Measurements from ENCODE around the gene KLF15.

GRCh38 chr3:126395846-126396513, 38.8 kb upstream of the KLF15 start:
- no peak for TF ChIP-seq EZH2 (IDR thresholded peaks at IDR 0.05)
- TF ChIP-seq FOXP2 (optimal IDR thresholded peaks at IDR 0.05; ENCODE audit: control extremely low read depth, extremely low read length, insufficient read depth) = no peak
- no peak for TF ChIP-seq POLR2AphosphoS5 (IDR thresholded peaks at IDR 0.05; ENCODE audit: borderline replicate concordance, low read depth, low read length)
